GM04504 (cell line): ENCODE data around the gene JUND.
A peak's percentile ranks its signal among the peaks of the same experiment; 100 is the strongest.
"Not testable (repeated sequence)": the region's sequence is repeated elsewhere in the genome, so short reads cannot be mapped to it uniquely, and the experiment has no call there.

Experiments used
- DNase-seq: peaks from one replicate; pipeline ENCODE4 v3.0.0-alpha.2; 2012; ENCODE audit warnings: low read depth

Gene JUND

DNA sequence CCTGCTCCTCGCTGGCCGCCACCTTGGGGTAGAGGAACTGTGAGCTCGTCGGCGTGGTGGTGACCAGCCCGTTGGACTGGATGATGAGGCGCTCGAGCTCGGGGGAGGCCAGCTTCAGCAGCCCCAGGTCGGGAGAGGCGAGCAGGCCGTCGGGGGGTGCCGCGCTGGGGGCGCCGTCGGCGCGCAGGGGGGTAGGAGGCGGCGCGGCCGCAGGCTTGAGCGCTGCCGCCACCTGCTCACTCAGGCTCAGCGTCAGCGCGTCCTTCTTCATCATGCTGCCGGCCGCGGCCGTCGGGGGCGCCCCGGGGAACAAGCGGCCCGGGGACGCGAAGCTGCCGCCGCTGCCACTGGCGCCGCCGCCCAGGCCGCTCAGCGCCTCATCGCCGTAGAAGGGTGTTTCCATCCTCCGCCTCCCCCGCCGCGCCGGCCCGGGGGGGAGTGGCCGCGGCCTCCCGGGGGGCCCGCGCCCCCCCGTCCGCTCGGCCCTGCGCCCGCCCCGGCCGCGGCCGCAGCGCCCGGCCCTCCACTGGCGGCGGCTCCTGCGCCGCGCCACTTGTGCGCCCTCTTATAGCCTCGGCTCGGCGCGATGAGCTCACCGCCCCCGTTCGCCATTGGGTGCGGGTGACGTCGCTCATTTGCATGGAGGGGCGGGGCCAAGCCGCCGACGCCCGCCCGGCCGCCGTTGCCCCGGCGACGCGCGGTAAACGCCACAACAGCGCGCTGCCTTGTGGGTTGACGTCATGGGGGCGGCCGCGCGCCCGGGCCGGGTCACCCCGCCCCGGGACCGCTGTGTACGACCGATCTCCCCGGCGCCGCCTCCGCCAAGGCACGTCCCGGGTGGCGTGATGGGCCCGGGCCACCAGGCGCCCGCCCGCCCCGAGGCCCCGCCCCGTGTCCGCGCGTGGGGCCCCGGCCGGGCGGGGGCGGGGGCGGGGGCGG, at the start of gene JUND:
Gene JUND, minus strand, starts transcription at position 541 of the 939 bp plus-strand sequence. Its CDS starts 138 bp downstream, at position 403.
- DNase-seq = peak; percentile 97

DNA sequence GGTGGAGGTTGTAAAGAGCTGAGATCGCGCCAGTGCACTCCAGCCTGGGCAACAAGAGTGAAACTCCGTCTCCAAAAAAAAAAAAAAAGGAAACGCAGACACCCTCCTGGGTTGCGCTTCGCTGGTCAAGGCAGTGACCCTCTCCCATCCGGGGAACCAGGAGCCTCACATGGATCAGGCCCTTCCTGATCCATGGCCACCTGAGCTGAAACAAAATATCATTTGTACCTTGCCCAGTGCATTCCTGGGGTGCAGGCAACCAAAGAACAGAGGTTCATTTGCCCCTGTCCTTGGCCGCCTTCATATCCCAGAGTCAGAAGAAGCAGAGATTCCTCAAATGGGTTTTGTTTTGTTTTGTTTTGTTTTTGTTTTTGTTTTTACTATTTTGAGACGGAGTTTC, 49.4 kb upstream of the JUND start:
- no peak for DNase-seq

DNA sequence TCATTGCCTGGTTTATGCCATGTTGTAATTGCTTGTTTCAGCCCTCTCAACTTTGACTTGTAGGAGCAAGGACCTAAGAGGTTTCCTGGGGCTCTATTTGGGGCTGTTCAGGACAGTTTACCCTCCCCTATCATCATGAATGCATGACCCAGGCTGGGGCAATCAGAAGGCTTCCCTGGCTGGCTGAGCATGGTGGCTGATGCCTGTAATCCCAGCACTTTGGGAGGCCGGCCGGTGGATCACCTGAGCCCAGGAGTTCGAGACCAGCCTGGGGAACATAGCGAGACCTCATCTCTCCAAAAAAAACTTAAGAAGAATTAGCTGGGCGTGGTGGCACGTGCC, 47.6 kb upstream of the JUND start:
- DNase-seq = no peak

DNA sequence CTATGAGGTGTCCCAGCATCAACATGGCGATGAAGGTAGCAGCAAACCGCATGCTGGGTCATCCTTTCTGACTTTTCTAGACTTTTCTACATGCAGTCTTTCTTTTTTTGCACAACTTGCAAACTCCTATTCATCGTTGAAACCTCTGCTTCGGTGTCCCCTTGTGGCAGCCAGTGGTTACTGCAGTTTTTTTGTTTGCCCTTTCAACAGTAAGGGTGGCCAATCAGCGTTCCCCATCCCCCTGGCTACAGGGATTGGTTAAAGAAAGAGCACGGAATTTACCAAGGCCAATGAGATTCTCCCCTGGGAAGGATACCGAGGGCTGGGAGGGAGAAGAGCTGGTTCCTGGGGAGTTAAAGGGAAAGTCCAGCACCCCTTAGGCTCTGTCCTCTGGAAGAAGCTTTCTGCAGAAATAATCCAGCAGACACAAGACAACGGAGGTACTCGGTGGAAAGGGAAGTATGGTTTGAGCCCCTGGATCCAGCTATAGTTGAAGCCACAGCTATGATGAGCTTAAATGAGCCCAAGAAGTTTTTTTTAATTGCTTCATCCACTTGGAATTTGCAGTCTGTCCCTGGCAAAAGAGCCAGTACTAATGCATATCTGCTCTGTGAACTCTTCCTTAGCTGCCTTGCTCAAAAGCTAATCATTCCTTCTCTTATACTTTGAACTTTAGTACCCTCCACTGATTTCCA, 47.1 kb upstream of the JUND start:
- peak; percentile 98 for DNase-seq

- no peak for DNase-seq
Measured at GRCh38 chr19:18326772-18327171, 45.4 kb upstream of the JUND start.

GRCh38 chr19:18324373-18324731, 42.9 kb upstream of the JUND start:
- DNase-seq = not testable (repeated sequence)

DNA sequence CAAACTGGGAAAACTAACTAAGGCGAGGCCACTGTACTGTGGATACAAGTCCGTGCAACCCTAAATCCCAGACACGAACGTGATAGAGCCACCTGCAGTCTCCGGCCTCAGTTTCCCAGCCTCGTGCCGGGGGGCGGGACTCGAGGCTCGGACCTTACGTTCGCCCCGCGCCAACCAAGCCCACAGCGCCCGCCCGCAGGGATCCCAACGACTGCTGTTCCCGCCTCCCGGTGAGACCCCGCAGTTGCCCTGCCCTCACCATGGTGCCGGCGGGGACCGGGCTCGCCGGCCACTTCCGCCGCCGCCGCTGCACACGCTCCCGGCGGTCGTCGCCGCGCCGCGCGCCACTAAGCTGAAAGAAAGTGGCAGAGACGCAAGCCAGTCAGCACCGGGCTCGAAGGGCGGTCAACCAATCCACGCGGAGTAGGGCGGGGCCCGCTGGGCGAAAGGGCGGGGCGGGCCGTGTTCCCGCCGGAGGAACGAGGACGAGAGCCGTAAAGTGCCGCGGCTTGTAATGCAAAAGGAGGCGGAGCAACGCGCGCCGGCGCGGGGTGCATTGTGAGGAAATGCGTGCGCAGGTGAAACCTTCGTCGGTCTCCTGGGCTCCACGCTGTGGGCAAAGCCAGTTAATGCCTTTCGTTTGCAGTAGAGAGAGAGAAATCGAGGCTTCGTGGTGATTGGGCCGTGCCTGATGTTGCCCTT, 41.5 kb upstream of the JUND start, which contains the start of gene LSM4:
Gene LSM4, minus strand, starts transcription at position 318 of the 702 bp plus-strand sequence. Its CDS starts 56 bp downstream, at position 262.
- peak; percentile 90 for DNase-seq

- DNase-seq = peak; percentile 40
Measured at GRCh38 chr19:18322318-18322758, 40.9 kb upstream of the JUND start.

GRCh38 chr19:18321734-18322102, 40.3 kb upstream of the JUND start:
- no peak for DNase-seq

DNA sequence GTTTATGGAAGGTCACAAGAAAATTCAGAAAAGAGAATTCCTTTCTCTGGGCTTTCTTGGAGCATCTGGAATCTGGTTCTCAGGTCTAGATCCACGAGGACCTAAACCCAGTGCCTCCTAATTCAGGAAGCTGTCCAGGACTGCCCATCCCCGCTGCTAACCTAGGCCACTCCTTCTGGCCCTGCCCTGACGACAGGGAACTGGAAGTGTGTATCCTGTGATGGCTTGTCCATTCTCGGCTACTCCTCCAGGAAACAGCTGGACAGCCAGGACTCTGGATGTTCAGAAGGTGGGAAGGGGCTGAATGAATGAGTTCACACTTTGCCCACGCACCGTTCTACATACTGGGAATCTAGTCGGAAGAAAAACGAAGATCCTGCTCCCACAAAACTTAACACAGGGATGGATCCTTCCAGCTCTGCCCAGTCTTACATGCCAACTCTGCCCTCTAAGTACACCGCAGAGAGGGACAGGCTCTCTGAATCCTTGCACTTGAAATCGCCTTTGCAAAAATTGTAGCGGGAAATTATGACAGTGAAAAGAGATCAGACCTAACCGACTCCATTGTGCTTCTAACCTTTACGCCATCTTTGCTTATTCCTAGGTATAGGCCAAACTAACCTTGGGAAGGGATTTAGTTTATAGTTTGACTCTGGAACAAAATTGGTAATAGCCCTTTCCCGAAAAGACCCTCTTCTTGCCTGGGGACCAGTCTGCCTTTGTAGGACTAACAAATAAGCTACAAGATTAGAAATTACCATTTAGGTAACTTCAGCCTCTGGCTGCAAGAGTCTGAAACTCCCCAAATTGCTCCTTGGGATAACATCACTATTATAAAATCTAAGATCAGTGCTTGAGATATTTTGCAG, 39.7 kb upstream of the JUND start:
- DNase-seq = no peak

DNA sequence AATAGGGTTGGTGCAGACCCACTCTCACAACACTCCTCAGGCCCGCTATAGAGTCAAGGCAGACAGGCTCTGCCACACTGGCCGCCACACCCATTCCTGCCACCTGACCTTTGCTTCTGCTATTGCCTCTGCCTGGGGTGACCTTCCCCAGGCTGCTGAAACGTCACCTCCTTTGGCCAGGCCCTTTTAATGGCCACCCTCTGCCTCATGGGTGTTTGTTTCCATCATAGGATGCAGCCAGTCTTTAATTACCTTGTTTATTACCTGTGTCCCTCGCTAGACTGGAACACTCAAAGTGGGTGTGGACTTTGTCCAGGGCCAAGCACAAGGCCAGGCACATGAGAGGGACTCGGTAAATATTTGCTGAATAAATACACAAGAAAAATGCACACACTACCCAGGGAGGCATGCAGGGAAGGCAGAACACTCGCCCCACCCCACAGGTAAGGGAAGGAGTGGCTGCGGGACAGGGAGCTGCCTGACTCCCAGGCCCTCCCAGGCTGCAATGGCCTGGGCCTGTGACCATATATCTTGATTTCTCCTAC, 38.2 kb upstream of the JUND start:
- no peak for DNase-seq

- no peak for DNase-seq
Measured at GRCh38 chr19:18317961-18318800, 36.8 kb upstream of the JUND start.

DNA sequence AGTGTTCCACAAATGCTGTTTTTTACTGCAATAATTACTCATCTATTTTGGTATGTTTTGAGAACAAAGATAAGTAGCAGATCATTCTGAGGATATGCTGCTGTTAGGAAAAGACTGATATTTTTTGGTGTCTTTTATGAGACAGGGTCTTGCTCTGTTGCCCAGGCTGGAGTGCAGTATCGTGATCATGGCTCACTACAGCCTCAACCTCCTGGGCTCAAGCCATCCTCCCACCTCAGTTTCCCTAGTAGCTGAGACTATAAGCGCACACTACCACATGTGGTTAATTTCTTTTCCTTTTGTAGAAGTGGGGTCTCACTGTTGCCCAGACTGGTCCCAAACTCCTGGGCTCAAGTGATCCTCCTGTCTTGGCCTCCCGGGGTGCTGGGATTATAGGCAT, 32.0 kb upstream of the JUND start:
- DNase-seq = no peak

- no peak for DNase-seq
Measured at GRCh38 chr19:18312092-18312534, 30.7 kb upstream of the JUND start.

GRCh38 chr19:18311502-18312091, 30.2 kb upstream of the JUND start:
- no peak for DNase-seq

- no peak for DNase-seq
Measured at GRCh38 chr19:18310966-18311365, 29.5 kb upstream of the JUND start.

GRCh38 chr19:18310118-18310909, 28.9 kb upstream of the JUND start:
- DNase-seq = no peak

DNA sequence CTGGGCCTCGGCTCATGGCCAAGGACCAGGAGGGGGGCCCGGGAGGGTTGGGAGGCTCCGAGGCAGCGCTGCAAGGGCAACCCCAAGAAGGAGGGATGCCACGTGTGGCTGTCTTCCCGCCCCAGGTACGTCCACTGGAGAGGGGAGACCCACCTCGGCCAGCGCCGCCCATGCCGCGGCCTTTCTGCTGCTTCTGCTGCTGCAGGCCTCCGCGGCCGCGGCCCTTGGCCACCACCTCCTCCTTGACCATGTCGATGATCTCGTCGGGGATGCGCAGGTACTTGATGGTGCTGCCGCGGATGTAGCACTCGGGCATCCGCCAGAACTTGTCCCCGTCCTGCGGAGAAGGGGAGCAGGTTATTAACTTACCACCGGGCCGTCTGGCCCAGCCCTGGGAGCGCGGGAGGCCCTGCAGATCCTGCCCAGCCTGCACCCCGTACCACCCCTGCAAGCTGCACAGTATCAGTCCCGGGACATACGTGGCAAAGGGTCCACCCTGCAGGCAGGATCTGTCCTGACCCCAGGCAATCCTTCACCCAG, 28.2 kb upstream of the JUND start:
- no peak for DNase-seq

GRCh38 chr19:18308948-18309325, 27.5 kb upstream of the JUND start:
- no peak for DNase-seq
